Endothelial cell of umbilical vein (primary cell): ENCODE data around the gene CCDC91. TPM values are rescaled to one million over a fixed set of nuclear protein-coding genes. Genes with fewer than 3 reads are reported as not detected.

Source experiments
- BruUV-seq: library from RNA; stranded (reverse); fragments of 400-500 nt; replicated peaks from 2 replicates; lab custom pipeline; 2021; lab: Mats Ljungman, UMichigan
- CTCF ChIA-PET: fragments of 300-600, 350-600 bp; sonication (Branson Sonifier 250); formaldehyde crosslinking; loops from one replicate; lab custom pipeline; 2021; ENCODE audit warnings: antibody characterized with exemption, inconsistent platforms; lab: Charles Lee
- POLR2A ChIA-PET: fragments of 300-600, 350-600 bp; sonication (Branson Sonifier 250); formaldehyde crosslinking; loops from one replicate; lab custom pipeline; 2021; ENCODE audit warnings: antibody characterized with exemption, inconsistent platforms; lab: Charles Lee
- DNase-seq: peaks from one replicate; pipeline ENCODE4 v3.0.0-alpha.2; 2011; ENCODE audit warnings: low read depth, low spot score
- FAIRE-seq: peaks from 2 replicates; lab custom pipeline; 2011; peaks lifted over from hg19 to GRCh38; lab: Jason Lieb, UNC
- H2AFZ ChIP-seq: 2 replicates; pipeline ENCODE4 v1.6.0; 2012; ENCODE audit warnings: low read depth, low read length, control low read depth, inconsistent platforms
- H3K27ac ChIP-seq: 2 replicates; pipeline ENCODE4 v1.5.1; 2011; ENCODE audit warnings: low read depth, mild to moderate bottlenecking, control low read depth, low read length, moderate library complexity; ENCODE audit not compliant: insufficient read depth
- H3K27me3 ChIP-seq, 2 experiments: 2 replicates each; pipeline versions ENCODE4 v1.6.0 to v1.6.1; 2011; ENCODE audit warnings: low read length in 2 of 2, mixed read lengths in 1 of 2; ENCODE audit not compliant: control insufficient read depth in 2 of 2, insufficient read depth in 2 of 2
- H3K36me3 ChIP-seq, 2 experiments: 2 replicates in 1 of 2; 3 replicates in 1 of 2; pipeline ENCODE4 v1.5.1; 2011; ENCODE audit warnings: low read length in 2 of 2, mild to moderate bottlenecking in 1 of 2, moderate library complexity in 1 of 2; ENCODE audit not compliant: control insufficient read depth in 2 of 2, insufficient read depth in 2 of 2; ENCODE audit errors: extremely low read depth in 1 of 2
- H3K4me1 ChIP-seq: 3 replicates; pipeline ENCODE4 v1.5.1; 2011; ENCODE audit warnings: mild to moderate bottlenecking, low read length; ENCODE audit not compliant: control insufficient read depth, insufficient read depth; ENCODE audit errors: extremely low read depth
- H3K4me2 ChIP-seq: 2 replicates; pipeline ENCODE4 v1.6.1; 2011; ENCODE audit warnings: low read length, control low read depth, mixed read lengths; ENCODE audit not compliant: insufficient read depth
- H3K4me3 ChIP-seq, 3 experiments: fragments of 200-600 bp in 1 of 3; sonication (generic), shearing (Covaris generic) in 1 of 3; replicated peaks in 1 of 3; 2 replicates each; pipeline ENCODE4 v1.5.1; 2011 to 2016; ENCODE audit warnings: control low read depth in 3 of 3, low read length in 3 of 3, mild to moderate bottlenecking in 2 of 3, inconsistent platforms in 1 of 3, low read depth in 1 of 3, moderate library complexity in 1 of 3; ENCODE audit not compliant: insufficient read depth in 1 of 3
- H3K79me2 ChIP-seq: 2 replicates; pipeline ENCODE4 v1.6.0; 2012; ENCODE audit warnings: low read length, inconsistent platforms; ENCODE audit not compliant: control insufficient read depth, insufficient read depth
- H3K9ac ChIP-seq: replicated peaks from 2 replicates; pipeline ENCODE3; 2011; ENCODE audit warnings: low read length, control low read depth; ENCODE audit not compliant: insufficient read depth; ENCODE audit errors: extremely low read depth
- H3K9me1 ChIP-seq: replicated peaks from 3 replicates; pipeline ENCODE4 v1.6.0; 2011; ENCODE audit warnings: mild to moderate bottlenecking, low read length; ENCODE audit not compliant: control insufficient read depth, insufficient read depth; ENCODE audit errors: extremely low read depth
- H3K9me3 ChIP-seq: replicated peaks from 2 replicates; pipeline ENCODE4 v1.5.1; 2012; ENCODE audit warnings: low read length, inconsistent platforms; ENCODE audit not compliant: control insufficient read depth, insufficient read depth
- H4K20me1 ChIP-seq: replicated peaks from 2 replicates; pipeline ENCODE3; 2011; ENCODE audit warnings: mild to moderate bottlenecking, low read length; ENCODE audit not compliant: control insufficient read depth, insufficient read depth; ENCODE audit errors: extremely low read depth
- CTCF ChIP-seq, 2 donors: IDR thresholded peaks; 1 replicate in 1 of 2; 2 replicates in 1 of 2; pipeline ENCODE4 v1.5.1; 2011; ENCODE audit warnings: low read length in 2 of 2, mild to moderate bottlenecking in 2 of 2, moderate library complexity in 2 of 2, control low read depth in 1 of 2, inconsistent platforms in 1 of 2, low read depth in 1 of 2; ENCODE audit not compliant: insufficient read depth in 1 of 2; ENCODE audit errors: extremely low read depth in 1 of 2
- EZH2 ChIP-seq: IDR thresholded peaks from 2 replicates; pipeline ENCODE4 v1.6.1; 2012; ENCODE audit warnings: borderline replicate concordance, low read depth, mild to moderate bottlenecking, moderate library complexity, low read length, inconsistent platforms; ENCODE audit not compliant: severe bottlenecking
- FOS ChIP-seq: IDR thresholded peaks from 2 replicates; pipeline ENCODE4 v1.6.1; 2011; ENCODE audit warnings: mild to moderate bottlenecking, low read length, moderate library complexity, borderline replicate concordance; ENCODE audit not compliant: insufficient read depth
- GATA2 ChIP-seq: IDR thresholded peaks from 2 replicates; pipeline ENCODE4 v1.7.0; 2011; ENCODE audit warnings: low read depth, mild to moderate bottlenecking, moderate library complexity, mixed read lengths, low read length; ENCODE audit not compliant: insufficient read length, insufficient read depth
- JUN ChIP-seq: IDR thresholded peaks from 2 replicates; pipeline ENCODE4 v1.6.1; 2011; ENCODE audit warnings: borderline replicate concordance, low read depth; ENCODE audit not compliant: insufficient read length, insufficient read depth
- MAX ChIP-seq: IDR thresholded peaks from 2 replicates; pipeline ENCODE4 v1.6.1; 2011; ENCODE audit not compliant: insufficient read depth, insufficient read length
- MYC ChIP-seq: IDR thresholded peaks from one replicate; pipeline ENCODE4 v1.6.1; 2011; ENCODE audit warnings: mild to moderate bottlenecking, low read depth, low read length
- POLR2A ChIP-seq: IDR thresholded peaks from 2 replicates; pipeline ENCODE4 v1.6.1; 2012; ENCODE audit warnings: low read depth, mild to moderate bottlenecking, control low read depth, low read length
- POLR2AphosphoS5 ChIP-seq: IDR thresholded peaks from 2 replicates; pipeline ENCODE4 v1.6.1; 2012; ENCODE audit warnings: low read depth, mild to moderate bottlenecking, control low read depth, low read length, moderate library complexity; ENCODE audit not compliant: insufficient read depth
- dilution Hi-C: fragments of 300-500 bp; cut with MboI; formaldehyde crosslinking; loops from one replicate; pipeline ENCODE4 v1.15.0; 2019; ENCODE audit warnings: low sequenced_read_pairs; ENCODE audit not compliant: extremely low pct_ligation_motif_present
- intact Hi-C: fragments of 100-400 bp; cut with micrococcal nuclease; formaldehyde crosslinking; loops from one replicate; pipeline ENCODE4 v1.10.0; 2022
- polyA plus RNA-seq, 4 experiments: library from polyadenylated mRNA; depleted of rRNA in 3 of 4; stranded (reverse) in 3 of 4; unstranded in 1 of 4; fragments of >200 nt; gene quantifications; 2 replicates each; pipeline versions ENCODE4 v1.2.1 to v1.2.3, GENCODE V29; 2011 to 2012; ENCODE audit warnings: missing spikeins in 1 of 4
- total RNA-seq: library from RNA; stranded (reverse); gene quantifications from 2 replicates; pipeline ENCODE4 v1.2.3, GENCODE V29; 2021

Gene CCDC91
- total and polyA plus RNA-seq, 2 donors (not counting 3 experiments of a cell fraction or from before 2014, with no cell fraction given): 3.8 to 10.5 TPM

GRCh38 chr12:28257411-28257810, 67.2 kb downstream of the CCDC91 start:
- CTCF ChIA-PET: no interaction called here
- H3K4me2 ChIP-seq: no peak overlapping the region
- H3K9me1 ChIP-seq: no peaks in the 10 kb centered on the region
- no peak overlapping the region for H3K27ac ChIP-seq
- H3K4me3 ChIP-seq: no peak overlapping the region
- intact Hi-C loops (no loop called here), dilution Hi-C loops (no loop called here)
- no peaks in the 10 kb centered on the region for H3K79me2 ChIP-seq
- no peak for FAIRE-seq
- no peaks in the 10 kb centered on the region for H4K20me1 ChIP-seq
- no peak overlapping the region for H3K9ac ChIP-seq
- no peaks in the 10 kb centered on the region for H3K4me1 ChIP-seq
- H2AFZ ChIP-seq: no peak overlapping the region
- H3K27me3 ChIP-seq: no peaks in the 10 kb centered on the region
- no peaks in the 10 kb centered on the region for H3K9me3 ChIP-seq
- POLR2A ChIA-PET: no interaction called here
- no peaks in the 10 kb centered on the region for H3K36me3 ChIP-seq
- BruUV-seq: no TSS peak
- TF ChIP-seq EZH2 (no peak), POLR2A (no peak), POLR2AphosphoS5 (no peak), MYC (no peak), JUN (no peak), FOS (no peak), GATA2 (no peak)
- no peak for DNase-seq

GRCh38 chr12:28258998-28259397, 68.7 kb downstream of the CCDC91 start:
- no peaks in the 10 kb centered on the region for H3K4me1 ChIP-seq
- no peak for FAIRE-seq
- intact Hi-C loops (no loop called here), dilution Hi-C loops (no loop called here)
- H3K9ac ChIP-seq: no peak overlapping the region
- BruUV-seq: no TSS peak
- H3K79me2 ChIP-seq: no peaks in the 10 kb centered on the region
- no peaks in the 10 kb centered on the region for H3K27me3 ChIP-seq
- no peaks in the 10 kb centered on the region for H3K9me1 ChIP-seq
- H3K27ac ChIP-seq: no peak overlapping the region
- no peak for TF ChIP-seq POLR2AphosphoS5
- no peak for TF ChIP-seq MYC
- TF ChIP-seq CTCF (IDR thresholded peaks at IDR 0.05; ENCODE audit: extremely low read depth in 1 of 2, insufficient read depth in 1 of 2, low read depth in 1 of 2, low read length in 2 of 2): no peak
- TF ChIP-seq GATA2: no peak
- TF ChIP-seq POLR2A: no peak
- TF ChIP-seq FOS: no peak
- no peak for TF ChIP-seq JUN
- TF ChIP-seq EZH2: no peak
- TF ChIP-seq MAX: no peak
- no peak overlapping the region for H3K4me2 ChIP-seq
- H3K4me3 ChIP-seq: no peak overlapping the region
- no peaks in the 10 kb centered on the region for H4K20me1 ChIP-seq
- ChIA-PET POLR2A (no interaction called here), CTCF (no interaction called here)
- DNase-seq: no peak
- H2AFZ ChIP-seq: no peak overlapping the region
- no peaks in the 10 kb centered on the region for H3K9me3 ChIP-seq
- no peaks in the 10 kb centered on the region for H3K36me3 ChIP-seq
